Spleen (tissue), 7 donors: Measurements from ENCODE around the gene USP33.

ENCODE experiments used
- POLR2A ChIP-seq, 3 donors: fragments of 450-650 bp; IDR thresholded peaks; one replicate each; pipeline ENCODE4 v1.5.1; 2017; ENCODE audit warnings: antibody characterized with exemption in 3 of 3, mild to moderate bottlenecking in 1 of 3
- TF ChIP-seq, protein P1 (sequence below), 11 experiments: fragments of 200-600 bp in 7 of 11; fragments of 450-650 bp in 4 of 11; sonication (generic) in 4 of 11; IDR thresholded peaks in 8 of 11; conservative IDR thresholded peaks in 3 of 11; 1 replicate in 7 of 11; 2 replicates in 4 of 11; pipeline versions ENCODE4 v1.4.0 to v1.8.0; 2016 to 2021; ENCODE audit warnings: antibody characterized with exemption in 11 of 11, inconsistent platforms in 4 of 11, mild to moderate bottlenecking in 1 of 11
- donor health status: DM: no; HTN: no; CAD: no; lungs with moderate emphysema.
- donor health status: DM: no; HTN: no; CAD: no.
- donor health status: DM: no; HTN: no; CAD: no.

GRCh38 chr1:77716065-77716464 is 43.6 kb downstream of the USP33 start:
- TF ChIP-seq, protein P1, sequence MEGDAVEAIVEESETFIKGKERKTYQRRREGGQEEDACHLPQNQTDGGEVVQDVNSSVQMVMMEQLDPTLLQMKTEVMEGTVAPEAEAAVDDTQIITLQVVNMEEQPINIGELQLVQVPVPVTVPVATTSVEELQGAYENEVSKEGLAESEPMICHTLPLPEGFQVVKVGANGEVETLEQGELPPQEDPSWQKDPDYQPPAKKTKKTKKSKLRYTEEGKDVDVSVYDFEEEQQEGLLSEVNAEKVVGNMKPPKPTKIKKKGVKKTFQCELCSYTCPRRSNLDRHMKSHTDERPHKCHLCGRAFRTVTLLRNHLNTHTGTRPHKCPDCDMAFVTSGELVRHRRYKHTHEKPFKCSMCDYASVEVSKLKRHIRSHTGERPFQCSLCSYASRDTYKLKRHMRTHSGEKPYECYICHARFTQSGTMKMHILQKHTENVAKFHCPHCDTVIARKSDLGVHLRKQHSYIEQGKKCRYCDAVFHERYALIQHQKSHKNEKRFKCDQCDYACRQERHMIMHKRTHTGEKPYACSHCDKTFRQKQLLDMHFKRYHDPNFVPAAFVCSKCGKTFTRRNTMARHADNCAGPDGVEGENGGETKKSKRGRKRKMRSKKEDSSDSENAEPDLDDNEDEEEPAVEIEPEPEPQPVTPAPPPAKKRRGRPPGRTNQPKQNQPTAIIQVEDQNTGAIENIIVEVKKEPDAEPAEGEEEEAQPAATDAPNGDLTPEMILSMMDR (IDR thresholded peaks at IDR 0.05 in 8 of 11, conservative IDR thresholded peaks at IDR 0.05 in 3 of 11) = no peak
- TF ChIP-seq POLR2A (IDR thresholded peaks at IDR 0.05) = no peak
